A549 (cell line): Measurements from ENCODE around the gene IQCE.

Source experiments
- CBX8 ChIP-seq: fragments of 200-600 bp; sonication (generic); IDR thresholded peaks from 2 replicates; pipeline ENCODE4 v1.6.1; 2016
- CTCF ChIP-seq: fragments of >200 bp; sonication (Bioruptor Twin); formaldehyde crosslinking; IDR thresholded peaks from 3 replicates; pipeline ENCODE4 v1.5.1; 2016

GRCh38 chr7:2647594-2648172, 88.9 kb downstream of the IQCE start:
- TF ChIP-seq CTCF: no peak
- TF ChIP-seq CBX8: no peak
